ENCODE data around the gene CLCN3.

- TF ChIP-seq CTCF (IDR thresholded peaks at IDR 0.05) = no peak
- TF ChIP-seq POLR2A (IDR thresholded peaks at IDR 0.05) = no peak
- TF ChIP-seq POLR2AphosphoS5 (IDR thresholded peaks at IDR 0.05) = no peak
- TF ChIP-seq EP300 (IDR thresholded peaks at IDR 0.05; ENCODE audit: low read depth) = no peak
Measured at GRCh38 chr4:169720529-169720928, 100.2 kb downstream of the CLCN3 start.

Measured in transverse colon (tissue), 4 donors.